Pancreas (tissue), 10 donors: ENCODE results near the gene BRINP2. TPM values are rescaled to one million over a fixed set of nuclear protein-coding genes. Genes with fewer than 3 reads are reported as not detected.
"Not testable (repeated sequence)": the region's sequence is repeated elsewhere in the genome, so short reads cannot be mapped to it uniquely, and the experiment has no call there.

ENCODE experiments used
- ATAC-seq, 4 donors: fragments of 200-7000 bp; cut with Tn5 transposase; one replicate each; pipeline versions ENCODE4 v1.8.0 to v1.9.1; 2020; ENCODE audit warnings: mild to moderate bottlenecking in 4 of 4, moderate library complexity in 4 of 4
- DNase-seq, 6 donors: peaks; one replicate each; pipeline ENCODE4 v3.0.0-alpha.2; 2020
- FAIRE-seq: peaks from 2 replicates; lab custom pipeline; 2012; peaks lifted over from hg19 to GRCh38; lab: Jason Lieb, UNC
- H3K27ac ChIP-seq, 4 donors: fragments of 200-600 bp; sonication (generic); 1 replicate in 3 of 4; 2 replicates in 1 of 4; pipeline versions ENCODE4 v1.5.0 to v1.8.0; 2020
- H3K27me3 ChIP-seq, 4 donors: fragments of 200-600 bp; one replicate each; pipeline ENCODE4 v1.8.0; 2021
- H3K36me3 ChIP-seq, 3 donors: fragments of 200-600 bp; sonication (generic) in 1 of 3; one replicate each; pipeline versions ENCODE4 v1.5.0 to v1.8.0; 2020 to 2021
- H3K4me1 ChIP-seq, 3 donors: fragments of 200-600 bp; one replicate each; pipeline ENCODE4 v1.8.0; 2021
- H3K4me3 ChIP-seq, 4 donors: fragments of 200-600 bp; sonication (generic) in 2 of 4; one replicate each; pipeline versions ENCODE4 v1.5.0 to v1.8.0; 2020 to 2021
- H3K9me3 ChIP-seq, 4 donors: fragments of 200-600 bp; one replicate each; pipeline ENCODE4 v1.8.0; 2021
- CTCF ChIP-seq, 4 donors: fragments of 200-600 bp; sonication (generic) in 3 of 4; IDR thresholded peaks; one replicate each; pipeline versions ENCODE4 v1.5.0 to v1.8.0; 2021; ENCODE audit warnings: antibody characterized with exemption in 4 of 4
- WGBS, 2 donors: extraction: QIAGEN DNeasy Blood & Tissue Kit; methylation state at CpG; one replicate each; pipeline ENCODE4 v1.1.7; 2013; 5-methylcytosine and 5-hydroxymethylcytosine counted together
- intact Hi-C, 3 donors: fragments of 100-400 bp; cut with DNase I; formaldehyde crosslinking; loops; one replicate each; pipeline versions ENCODE4 v1.11.1 to v1.14.2; 2022
- polyA plus RNA-seq, 2 donors: library from polyadenylated mRNA; stranded (reverse); fragments of 200-250 nt; gene quantifications; one replicate each; pipeline ENCODE4 v1.2.3, GENCODE V29; 2013
- total RNA-seq, 6 donors: library from RNA; stranded (reverse); fragmentation: NEBNext Ultra II Directional in 4 of 6; extraction: Animal tissue kit (Norgen Biotek cat#: 25700) in 4 of 6; gene quantifications; one replicate each; pipeline versions ENCODE4 v1.2.1 to v1.2.4, GENCODE V29; 2021 to 2023
- donor health status: healthy with polysubstance abuse.
- donor health status: DM: no; HTN: no; CAD: no; lungs with moderate emphysema.
- donor health status: DM: no; HTN: no; CAD: no.
- donor health status: control.
- donor health status: control.
- donor health status: Bipolar disorder and iron deficiency.
- donor health status: DM: yes; HTN: yes; CAD: no.
- donor health status: DM: no; HTN: no; CAD: no.
- donor health status: DM: no; HTN: no; CAD: no.
- donor health status: DM: yes; HTN: yes; CAD: no.

BRINP2 gene
- total and polyA plus RNA-seq, 8 donors: 0.04 to 0.23 (median 0.19) TPM; not detected in 5

- no peak for FAIRE-seq
- intact Hi-C loops: no loop called here
Measured at GRCh38 chr1:177311586-177311985, 140.8 kb downstream of the BRINP2 start.

GRCh38 chr1:177315261-177315660 is 144.5 kb downstream of the BRINP2 start:
- Histone ChIP-seq H3K4me3 (no peak overlapping the region), H3K36me3 (no peaks in the 10 kb centered on the region), H3K9me3 (no peaks in the 10 kb centered on the region), H3K27me3 (no peaks in the 10 kb centered on the region), H3K27ac (no peak overlapping the region), H3K4me1 (no peaks in the 10 kb centered on the region)
- intact Hi-C loops: no loop called here
- TF ChIP-seq CTCF (IDR thresholded peaks at IDR 0.05): no peak
- FAIRE-seq: no peak
- no peak for DNase-seq
- no peak for ATAC-seq
- WGBS, 2 donors: 44 to 49% methylated on average over 2 of the region's 2 CpGs

More at GRCh38 chr1:177311586-177311985, 140.8 kb downstream of the BRINP2 start:
- Histone ChIP-seq H3K9me3 (no peaks in the 10 kb centered on the region), H3K36me3 (no peaks in the 10 kb centered on the region), H3K27ac (no peak overlapping the region), H3K27me3 (no peaks in the 10 kb centered on the region), H3K4me1 (no peaks in the 10 kb centered on the region), H3K4me3 (no peak overlapping the region)
- WGBS, 2 donors: 73 to 86% methylated on average over 2 of the region's 2 CpGs
- TF ChIP-seq CTCF (IDR thresholded peaks at IDR 0.05): no peak
- DNase-seq: no peak
- no peak for ATAC-seq

- no peak for ATAC-seq
- TF ChIP-seq CTCF (IDR thresholded peaks at IDR 0.05): no peak
- intact Hi-C loops: no loop called here
Measured at GRCh38 chr1:177315761-177316160, 145.0 kb downstream of the BRINP2 start.

GRCh38 chr1:177321434-177321833 is 150.7 kb downstream of the BRINP2 start:
- H3K4me1 ChIP-seq, H3K9me3 ChIP-seq, DNase-seq, intact Hi-C loops, H3K4me3 ChIP-seq, H3K36me3 ChIP-seq, H3K27me3 ChIP-seq, ATAC-seq, FAIRE-seq, H3K27ac ChIP-seq: not testable (repeated sequence)

More at GRCh38 chr1:177315761-177316160, 145.0 kb downstream of the BRINP2 start:
- Histone ChIP-seq H3K27me3 (no peaks in the 10 kb centered on the region), H3K36me3 (no peaks in the 10 kb centered on the region), H3K9me3 (no peaks in the 10 kb centered on the region), H3K27ac (no peak overlapping the region), H3K4me3 (no peak overlapping the region), H3K4me1 (no peaks in the 10 kb centered on the region)
- FAIRE-seq (no peak), DNase-seq (no peak)
- 73 to 85% methylated on average over 4 of the region's 4 CpGs for WGBS, 2 donors

DNA sequence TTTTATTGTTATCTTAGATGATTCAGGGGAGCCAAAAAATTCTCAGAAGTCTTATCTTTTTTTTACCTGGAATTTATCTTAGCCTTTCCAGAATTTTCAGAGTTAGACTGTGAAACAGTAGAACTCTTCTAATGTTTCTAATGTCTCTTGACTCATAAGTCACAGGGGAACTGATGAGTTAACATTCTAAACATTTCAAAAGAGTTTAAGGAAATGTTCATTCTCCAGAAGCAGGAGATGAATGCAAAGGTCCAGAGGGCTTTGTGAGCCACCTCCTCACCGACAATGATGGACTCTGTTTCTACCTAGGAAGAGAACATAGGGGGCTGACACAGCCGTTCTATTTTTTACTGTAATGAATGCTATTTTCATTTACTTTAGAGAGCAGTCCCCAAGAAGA is 157.5 kb downstream of the BRINP2 start:
- H3K4me3 ChIP-seq: no peak overlapping the region
- DNase-seq (no peak), FAIRE-seq (no peak), ATAC-seq (no peak)
- no peak overlapping the region for H3K27ac ChIP-seq
- no peaks in the 10 kb centered on the region for H3K4me1 ChIP-seq
- intact Hi-C loops: no loop called here
- H3K9me3 ChIP-seq: no peaks in the 10 kb centered on the region
- no peaks in the 10 kb centered on the region for H3K27me3 ChIP-seq
- TF ChIP-seq CTCF (IDR thresholded peaks at IDR 0.05): no peak
- no peaks in the 10 kb centered on the region for H3K36me3 ChIP-seq
- WGBS, 2 donors: 38 to 56% methylated on average over 2 of the region's 2 CpGs
